B cell (primary cell): ENCODE data around the gene DBX1. TPM values are rescaled to one million over a fixed set of nuclear protein-coding genes. Genes with fewer than 3 reads are reported as not detected.

Experiments
- ATAC-seq: fragments of 200-7000 bp; cut with Tn5 transposase; one replicate; pipeline ENCODE4 v1.10.0; 2021; ENCODE audit warnings: low read depth, mild to moderate bottlenecking, moderate number of reproducible peaks, moderate library complexity
- CTCF ChIA-PET: fragments of 350-600 bp; sonication (Branson Sonifier 250); formaldehyde crosslinking; loops from one replicate; lab custom pipeline; 2021; ENCODE audit warnings: antibody characterized with exemption, inconsistent platforms; lab: Charles Lee
- POLR2A ChIA-PET: fragments of 350-600 bp; sonication (Branson Sonifier 250); formaldehyde crosslinking; loops from one replicate; lab custom pipeline; 2021; ENCODE audit warnings: antibody characterized with exemption; lab: Charles Lee
- DNase-seq: peaks from one replicate; pipeline ENCODE4 v3.0.0; 2013
- H2AFZ ChIP-seq: 2 replicates; pipeline ENCODE4 v1.6.1; 2012; ENCODE audit warnings: mild to moderate bottlenecking, low read depth, low read length; ENCODE audit not compliant: insufficient read depth, poor library complexity, severe bottlenecking
- H3K27ac ChIP-seq, 2 donors: 1 replicate in 1 of 2; 2 replicates in 1 of 2; pipeline ENCODE4 v1.5.1; 2012 to 2013; ENCODE audit warnings: low read length in 2 of 2, mild to moderate bottlenecking in 2 of 2, moderate library complexity in 1 of 2
- H3K27me3 ChIP-seq, 4 experiments: fragments of 200-600 bp in 1 of 4; sonication (generic) in 1 of 4; replicated peaks in 1 of 4; 1 replicate in 2 of 4; 2 replicates in 2 of 4; pipeline versions ENCODE4 v1.6.1 to v1.7.0; 2013 to 2016; ENCODE audit warnings: low read length in 3 of 4, mild to moderate bottlenecking in 2 of 4, mixed read lengths in 1 of 4, moderate library complexity in 1 of 4; ENCODE audit not compliant: insufficient read depth in 4 of 4, control insufficient read depth in 3 of 4; ENCODE audit errors: control extremely low read depth in 1 of 4
- H3K36me3 ChIP-seq, 2 experiments: replicated peaks in 1 of 2; 1 replicate in 1 of 2; 2 replicates in 1 of 2; pipeline versions ENCODE4 v1.6.1 to v1.7.1; 2013; ENCODE audit warnings: low read length in 1 of 2; ENCODE audit not compliant: insufficient read depth in 2 of 2, control insufficient read depth in 1 of 2; ENCODE audit errors: control extremely low read depth in 1 of 2, extremely low read depth in 1 of 2
- H3K4me1 ChIP-seq, 2 donors: fragments of 200-600 bp in 1 of 2; sonication (generic) in 1 of 2; 1 replicate in 1 of 2; 2 replicates in 1 of 2; pipeline versions ENCODE4 v1.5.1 to v1.6.1; 2013 to 2017; ENCODE audit warnings: low read length in 2 of 2; ENCODE audit not compliant: control insufficient read depth in 2 of 2, insufficient read depth in 2 of 2
- H3K4me2 ChIP-seq: replicated peaks from 2 replicates; pipeline ENCODE3; 2012; ENCODE audit warnings: mild to moderate bottlenecking, low read depth, low read length; ENCODE audit not compliant: poor library complexity, severe bottlenecking
- H3K4me3 ChIP-seq, 5 experiments: fragments of 200-600 bp in 1 of 5; sonication (generic) in 1 of 5; 1 replicate in 3 of 5; 2 replicates in 2 of 5; pipeline versions ENCODE4 v1.5.1 to v1.7.0; 2011 to 2016; ENCODE audit warnings: low read length in 4 of 5, mild to moderate bottlenecking in 4 of 5, low read depth in 2 of 5, control low read depth in 1 of 5, moderate library complexity in 1 of 5; ENCODE audit not compliant: insufficient read depth in 1 of 5; ENCODE audit errors: control extremely low read depth in 1 of 5, extremely low read depth in 1 of 5
- H3K79me2 ChIP-seq: fragments of 200-600 bp; sonication (generic); one replicate; pipeline ENCODE4 v1.6.0; 2016; ENCODE audit warnings: low read length; ENCODE audit not compliant: control insufficient read depth, insufficient read depth
- H3K9ac ChIP-seq: fragments of 200-600 bp; sonication (generic); 2 replicates; pipeline ENCODE4 v1.6.1; 2017; ENCODE audit warnings: mild to moderate bottlenecking, low read length, moderate library complexity
- H3K9me3 ChIP-seq, 3 donors: one replicate each; pipeline versions ENCODE4 v1.6.1 to v1.7.1; 2013; ENCODE audit warnings: low read length in 2 of 3; ENCODE audit not compliant: control insufficient read depth in 2 of 3, insufficient read depth in 1 of 3; ENCODE audit errors: control extremely low read depth in 1 of 3
- H4K20me1 ChIP-seq: 2 replicates; pipeline ENCODE4 v1.6.0; 2012; ENCODE audit warnings: mild to moderate bottlenecking, low read length; ENCODE audit not compliant: insufficient read depth, control insufficient read depth, poor library complexity, severe bottlenecking
- H3K27ac Mint-ChIP-seq: one replicate; pipeline ENCODE4 v1.8.0; 2021; ENCODE audit warnings: mixed read lengths
- H3K27me3 Mint-ChIP-seq: one replicate; pipeline ENCODE4 v1.8.0; 2021; ENCODE audit warnings: mixed read lengths
- H3K4me1 Mint-ChIP-seq: one replicate; pipeline ENCODE4 v1.8.0; 2021; ENCODE audit warnings: mixed read lengths
- H3K4me3 Mint-ChIP-seq: one replicate; pipeline ENCODE4 v1.8.0; 2021; ENCODE audit warnings: mixed read lengths
- H3K9me3 Mint-ChIP-seq: one replicate; pipeline ENCODE4 v1.8.0; 2022; ENCODE audit warnings: mixed read lengths; ENCODE audit not compliant: insufficient read depth
- EZH2 ChIP-seq: IDR thresholded peaks from 2 replicates; pipeline ENCODE4 v1.6.1; 2012; ENCODE audit warnings: borderline replicate concordance, low read depth, mild to moderate bottlenecking, moderate library complexity, low read length; ENCODE audit not compliant: insufficient read depth, poor library complexity, severe bottlenecking
- WGBS: methylation state at CpG from one replicate; pipeline ENCODE4 v1.1.5; 2013; ENCODE audit warnings: missing lambda C conversion rate; ENCODE audit not compliant: insufficient coverage; 5-methylcytosine and 5-hydroxymethylcytosine counted together
- intact Hi-C: fragments of 100-400 bp; cut with micrococcal nuclease; formaldehyde crosslinking; loops from one replicate; pipeline ENCODE4 v1.10.0; 2022
- polyA plus RNA-seq: library from polyadenylated mRNA; depleted of rRNA; stranded (reverse); fragments of >200 nt; gene quantifications from 2 replicates; pipeline ENCODE4 v1.2.3, GENCODE V29; 2012
- total RNA-seq, 2 donors: library from RNA; stranded (reverse); fragments of 120-200 nt in 1 of 2; gene quantifications; 1 replicate in 1 of 2; 2 replicates in 1 of 2; pipeline versions ENCODE4 v1.2.3 to v1.2.4, GENCODE V29; 2013 to 2022
- TF ChIP-seq, protein P1 (sequence below): fragments of 200-600 bp; IDR thresholded peaks from one replicate; pipeline ENCODE4 v1.8.0; 2022; ENCODE audit warnings: antibody characterized with exemption, mild to moderate bottlenecking

Gene DBX1
- total and polyA plus RNA-seq, 2 donors (not counting 1 experiment from before 2014, with no cell fraction given), result not detected

DNA sequence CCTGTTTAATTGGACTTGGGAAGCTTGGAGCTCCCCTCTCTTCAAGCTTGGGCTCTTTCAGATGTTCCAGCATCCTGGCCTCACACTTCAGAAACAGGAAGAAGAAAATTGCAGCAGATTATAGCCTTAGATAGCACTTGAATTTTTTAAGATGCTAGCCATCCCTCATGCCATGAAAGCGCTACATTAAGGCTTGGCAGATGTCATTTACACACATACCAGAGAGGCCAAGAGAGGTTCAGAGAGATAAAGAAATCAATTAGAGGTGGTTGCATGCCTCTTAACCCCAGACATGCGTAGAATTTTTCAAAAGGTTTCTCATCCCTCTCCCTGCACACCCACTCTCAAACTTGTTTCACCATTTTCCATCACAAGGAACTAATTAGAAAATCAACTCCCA is 31.9 kb upstream of the DBX1 start:
- no peaks in the 10 kb centered on the region for H3K36me3 ChIP-seq
- H3K9ac ChIP-seq, result no peak overlapping the region
- Mint-ChIP-seq H3K9me3 (no peaks in the 10 kb centered on the region), H3K4me1 (no peaks in the 10 kb centered on the region), H3K27me3 (peaks cover 12% of the 10 kb centered on the region), H3K27ac (no peak overlapping the region), H3K4me3 (no peak overlapping the region)
- H3K4me3 ChIP-seq, result no peak overlapping the region
- TF ChIP-seq, protein P1, sequence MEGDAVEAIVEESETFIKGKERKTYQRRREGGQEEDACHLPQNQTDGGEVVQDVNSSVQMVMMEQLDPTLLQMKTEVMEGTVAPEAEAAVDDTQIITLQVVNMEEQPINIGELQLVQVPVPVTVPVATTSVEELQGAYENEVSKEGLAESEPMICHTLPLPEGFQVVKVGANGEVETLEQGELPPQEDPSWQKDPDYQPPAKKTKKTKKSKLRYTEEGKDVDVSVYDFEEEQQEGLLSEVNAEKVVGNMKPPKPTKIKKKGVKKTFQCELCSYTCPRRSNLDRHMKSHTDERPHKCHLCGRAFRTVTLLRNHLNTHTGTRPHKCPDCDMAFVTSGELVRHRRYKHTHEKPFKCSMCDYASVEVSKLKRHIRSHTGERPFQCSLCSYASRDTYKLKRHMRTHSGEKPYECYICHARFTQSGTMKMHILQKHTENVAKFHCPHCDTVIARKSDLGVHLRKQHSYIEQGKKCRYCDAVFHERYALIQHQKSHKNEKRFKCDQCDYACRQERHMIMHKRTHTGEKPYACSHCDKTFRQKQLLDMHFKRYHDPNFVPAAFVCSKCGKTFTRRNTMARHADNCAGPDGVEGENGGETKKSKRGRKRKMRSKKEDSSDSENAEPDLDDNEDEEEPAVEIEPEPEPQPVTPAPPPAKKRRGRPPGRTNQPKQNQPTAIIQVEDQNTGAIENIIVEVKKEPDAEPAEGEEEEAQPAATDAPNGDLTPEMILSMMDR, result no peak
- no peak for TF ChIP-seq EZH2
- no peak overlapping the region for H3K4me2 ChIP-seq
- intact Hi-C loops, result no loop called here
- H3K9me3 ChIP-seq, result no peaks in the 10 kb centered on the region
- CTCF ChIA-PET, result no interaction called here
- no peaks in the 10 kb centered on the region for H3K27me3 ChIP-seq
- WGBS, result 100% methylated on average over 1 of the region's 2 CpGs
- no peaks in the 10 kb centered on the region for H4K20me1 ChIP-seq
- no peak overlapping the region for H2AFZ ChIP-seq
- DNase-seq (no peak), ATAC-seq (no peak)
- no peaks in the 10 kb centered on the region for H3K79me2 ChIP-seq
- POLR2A ChIA-PET, result no interaction called here
- no peak overlapping the region for H3K27ac ChIP-seq
- H3K4me1 ChIP-seq, result no peaks in the 10 kb centered on the region

GRCh38 chr11:20178976-20179375 is 18.7 kb upstream of the DBX1 start:
- no peak overlapping the region for H3K27ac Mint-ChIP-seq
- no peaks in the 10 kb centered on the region for H3K4me1 ChIP-seq

More at GRCh38 chr11:20178976-20179375, 18.7 kb upstream of the DBX1 start:
- POLR2A ChIA-PET, result no interaction called here
- H3K79me2 ChIP-seq, result no peaks in the 10 kb centered on the region
- H3K27me3 ChIP-seq, result peaks cover 0 to 13% (median 3%) of the 10 kb centered on the region in 4 experiments
- no peak overlapping the region for H3K4me2 ChIP-seq
- WGBS, result 90% methylated on average over 1 of the region's 2 CpGs
- intact Hi-C loops, result no loop called here
- H3K36me3 ChIP-seq, result no peaks in the 10 kb centered on the region
- DNase-seq (no peak), ATAC-seq (no peak)
- Mint-ChIP-seq H3K4me3 (no peak overlapping the region), H3K9me3 (no peaks in the 10 kb centered on the region), H3K27me3 (peaks cover 48% of the 10 kb centered on the region), H3K4me1 (no peaks in the 10 kb centered on the region)
- H2AFZ ChIP-seq, result no peak overlapping the region
- H3K9ac ChIP-seq, result no peak overlapping the region
- no peak overlapping the region for H3K27ac ChIP-seq
- CTCF ChIA-PET, result interaction anchor here (0.9 kb wide), 1 partner anchor 51 kb away, joined by 4 read pairs; no protein-coding TSS in a partner anchor
- H3K9me3 ChIP-seq, result peaks cover 0 to 14% (median 2%) of the 10 kb centered on the region in 3 donors
- TF ChIP-seq, protein P1, result no peak
- no peak for TF ChIP-seq EZH2
- H3K4me3 ChIP-seq, result no peak overlapping the region
- H4K20me1 ChIP-seq, result no peaks in the 10 kb centered on the region
